HG03460 (cell line): ENCODE results near the gene EYS.
"Not testable (repeated sequence)": the region's sequence is repeated elsewhere in the genome, so short reads cannot be mapped to it uniquely, and the experiment has no call there.

Experiments
- ATAC-seq: cut with Tn5 transposase; IDR thresholded peaks from one replicate; pipeline ENCODE4 v1.9.1; 2021; ENCODE audit not compliant: unreplicated experiment

The EYS gene

DNA sequence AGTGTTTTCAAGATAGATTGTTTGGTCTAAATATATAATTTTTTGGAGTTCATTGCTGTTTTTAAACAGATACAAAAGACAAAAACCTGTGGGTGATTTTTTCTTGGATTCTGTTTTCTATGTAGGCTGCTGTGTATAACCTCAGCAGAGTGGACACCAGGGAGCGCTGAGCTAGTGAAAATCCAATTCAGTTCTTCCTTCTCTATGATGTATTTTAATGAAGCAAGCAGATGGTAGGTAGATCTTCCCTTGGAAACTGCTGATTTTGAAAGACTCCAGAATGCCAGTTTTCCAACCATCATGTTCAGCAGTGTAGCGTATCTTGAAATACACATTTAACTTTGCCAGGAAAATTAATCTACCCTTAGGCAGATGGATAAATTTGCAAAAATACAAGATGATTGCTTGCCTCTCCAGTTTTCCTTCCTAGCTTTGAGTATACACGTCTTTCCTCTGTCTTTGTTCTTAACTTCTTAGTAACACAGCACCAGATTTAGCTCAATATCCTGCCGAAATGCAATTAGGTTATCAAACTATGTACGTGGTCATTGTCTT, 1893.4 kb downstream of the EYS start:
- no peak for ATAC-seq

DNA sequence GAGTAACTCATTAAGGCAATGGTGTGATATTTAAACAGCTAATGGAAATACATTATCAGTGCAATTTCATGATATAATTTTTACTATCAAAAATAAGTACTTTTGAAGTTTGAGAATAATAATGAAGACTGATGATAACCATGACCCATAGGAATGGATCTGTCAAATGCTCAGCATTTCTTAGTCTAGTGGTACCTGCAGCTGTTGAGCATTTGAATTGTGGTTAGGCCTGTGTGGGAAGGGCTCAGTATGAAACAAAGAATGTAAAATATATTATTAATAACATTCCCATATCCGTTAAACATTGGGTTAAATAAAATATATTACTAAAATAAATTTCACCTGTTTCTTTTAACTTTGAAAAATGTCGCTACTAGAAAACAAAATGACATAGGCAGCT, 1898.5 kb downstream of the EYS start:
- no peak for ATAC-seq

GRCh38 chr6:63807056-63807455, 1900.0 kb downstream of the EYS start:
- ATAC-seq = no peak

- ATAC-seq = no peak
Observed at GRCh38 chr6:63806573-63806913, 1900.5 kb downstream of the EYS start.

DNA sequence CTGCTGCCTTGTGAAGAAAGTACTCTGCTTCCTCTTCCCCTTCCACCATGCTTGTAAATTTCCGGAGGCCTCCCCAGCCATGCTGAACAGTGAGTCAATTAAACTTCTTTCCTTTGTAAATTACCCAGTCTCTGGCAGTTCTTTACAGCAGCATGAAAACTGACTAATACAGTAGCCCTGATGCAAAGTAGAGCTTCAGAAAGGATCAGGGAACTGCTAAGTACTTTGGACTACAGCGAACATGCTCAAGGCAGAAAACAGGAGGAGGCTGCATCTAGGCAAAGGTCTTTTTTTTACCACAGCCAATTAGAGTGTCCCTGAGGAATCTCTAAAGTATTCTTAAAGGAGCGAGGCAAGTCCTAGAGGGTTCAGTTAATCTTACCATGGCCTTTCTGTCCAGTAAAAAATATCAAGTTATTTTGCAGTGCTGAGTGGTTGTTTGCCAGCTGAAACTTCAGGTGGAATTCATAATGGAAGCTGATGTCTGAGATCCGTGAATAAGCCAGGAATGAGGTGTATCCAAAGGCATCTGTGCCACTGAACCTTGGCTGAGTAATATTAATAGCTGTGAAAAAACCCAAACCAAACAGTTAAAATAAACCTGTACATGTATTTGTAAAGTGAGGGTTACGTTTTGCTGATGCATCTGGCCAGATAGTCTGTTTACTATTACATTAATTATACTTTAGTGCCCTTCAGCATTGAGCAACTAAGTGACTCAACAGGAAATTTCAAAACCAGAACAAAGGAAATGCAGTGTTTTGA, 1901.0 kb downstream of the EYS start:
- ATAC-seq = no peak

DNA sequence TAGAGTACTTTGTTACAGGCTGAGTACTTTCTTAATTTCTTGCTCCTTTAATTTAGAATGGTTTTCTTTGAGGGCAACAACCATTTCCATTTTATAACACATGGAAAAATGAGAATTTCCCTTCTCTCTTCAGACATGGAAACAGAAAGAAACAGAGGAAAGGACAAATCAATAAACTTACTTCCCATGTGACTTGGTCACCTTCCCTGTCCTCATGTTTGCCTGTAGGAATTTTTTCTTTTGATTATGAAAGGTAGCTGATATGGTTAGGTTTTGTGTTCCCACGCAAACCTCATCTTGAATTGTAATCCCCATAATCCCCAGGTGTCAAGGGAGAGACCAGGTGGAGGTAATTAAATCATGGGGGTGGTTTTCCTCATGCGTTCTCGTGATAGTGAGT, 1901.7 kb downstream of the EYS start:
- no peak for ATAC-seq

- ATAC-seq = no peak
Observed at GRCh38 chr6:63804381-63804956, 1902.6 kb downstream of the EYS start.

DNA sequence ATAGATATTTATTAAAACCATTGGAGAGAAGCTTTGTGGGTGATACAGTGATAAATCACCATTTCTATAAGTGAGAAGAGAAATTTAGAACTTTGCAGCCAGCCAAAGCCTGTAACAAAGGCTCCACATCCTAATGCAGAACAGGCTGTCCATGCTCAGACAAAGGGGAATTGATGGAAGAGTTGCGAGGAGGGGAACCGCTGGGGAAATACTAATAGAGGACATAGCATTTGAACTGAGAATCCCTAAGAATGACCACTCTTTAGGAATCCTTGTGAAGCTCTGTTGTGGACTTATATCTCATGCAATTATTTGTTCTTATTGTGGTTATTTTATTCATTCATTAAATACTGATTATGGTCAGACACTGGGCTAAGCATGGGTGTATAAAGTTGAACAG, 1903.7 kb downstream of the EYS start:
- ATAC-seq = no peak

DNA sequence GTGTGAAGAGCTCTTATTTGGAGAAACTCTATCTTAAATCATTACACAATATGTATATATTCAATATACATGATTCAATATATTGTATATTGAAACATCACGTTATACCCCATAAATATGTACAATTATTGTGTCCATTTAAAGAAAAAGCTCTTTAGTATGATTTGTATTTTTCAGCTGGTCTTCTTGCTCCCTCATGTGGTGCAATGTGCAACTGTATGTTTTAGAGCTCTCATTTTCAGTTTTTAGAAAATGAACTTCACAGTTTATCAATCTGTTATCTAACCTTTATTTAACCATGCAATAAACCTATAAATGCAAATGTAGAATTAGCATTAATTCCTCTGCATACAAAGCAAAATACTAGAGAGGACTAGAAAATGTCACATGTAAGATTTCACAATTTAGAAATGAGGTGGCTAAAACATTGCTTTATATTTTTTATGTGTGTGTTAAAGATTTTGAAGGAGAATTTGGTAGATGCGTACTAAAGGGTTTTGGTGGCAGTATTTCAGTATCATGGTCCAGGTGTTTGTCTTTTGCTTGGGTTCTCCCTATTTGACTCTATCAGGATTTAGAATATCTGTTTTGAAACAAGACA, 1904.3 kb downstream of the EYS start:
- ATAC-seq = no peak

- not testable (repeated sequence) for ATAC-seq
Observed at GRCh38 chr6:63800386-63800785, 1906.6 kb downstream of the EYS start.

DNA sequence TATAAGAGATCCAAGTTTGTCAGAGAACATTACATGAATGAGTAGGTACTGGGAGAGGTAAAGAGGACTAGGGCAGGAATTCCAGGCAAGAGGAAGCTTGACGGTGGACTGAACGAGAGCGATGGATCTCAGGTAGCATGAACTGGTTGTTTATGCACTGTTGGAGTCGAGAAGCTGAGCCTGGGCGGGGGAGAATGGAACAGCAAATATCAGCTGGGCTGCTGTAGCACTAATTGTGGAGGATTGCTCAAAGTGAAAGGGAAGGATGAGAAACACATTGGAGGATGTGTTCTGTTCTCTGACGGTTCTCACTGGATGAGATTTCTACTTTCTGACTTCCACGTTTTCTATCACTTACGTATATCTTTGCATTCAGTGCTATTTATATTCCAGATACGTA, 1907.2 kb downstream of the EYS start:
- no peak for ATAC-seq

DNA sequence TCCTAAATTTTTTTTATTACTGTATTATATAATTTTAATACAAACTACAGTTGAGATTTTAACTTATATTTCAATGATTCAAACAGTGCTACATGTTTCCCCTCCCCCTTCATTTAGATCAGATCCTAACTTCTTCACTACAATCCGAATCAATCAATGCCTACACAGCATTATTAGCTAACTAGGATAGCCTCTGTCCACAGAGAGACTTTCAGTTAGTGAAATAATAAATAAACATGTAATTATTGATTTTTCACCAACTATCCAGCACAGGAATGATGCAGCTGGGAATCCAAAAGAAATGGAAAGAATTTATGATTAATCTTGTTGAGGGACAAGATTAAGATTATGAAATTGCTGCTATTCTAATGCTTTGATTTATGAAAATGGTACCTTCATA, 1907.7 kb downstream of the EYS start:
- no peak for ATAC-seq

DNA sequence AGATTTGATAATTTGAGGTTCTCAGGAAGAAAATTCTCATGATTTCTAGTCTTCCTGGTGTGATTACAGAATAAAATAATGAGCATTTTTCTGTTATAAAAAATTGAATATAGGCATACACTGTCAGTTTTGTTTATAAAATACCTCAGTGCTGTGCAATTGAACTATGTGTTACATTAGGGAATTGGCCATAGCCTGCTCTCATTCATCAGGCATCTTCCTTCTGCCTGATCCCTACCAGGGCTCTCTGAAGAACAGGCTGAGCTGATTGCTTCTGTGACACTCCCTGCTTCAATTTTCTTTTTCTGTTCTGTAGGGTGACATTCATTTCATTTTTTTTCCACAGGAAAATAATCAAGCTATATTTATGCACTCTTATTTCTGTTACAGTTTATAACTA, 1908.6 kb downstream of the EYS start:
- no peak for ATAC-seq

DNA sequence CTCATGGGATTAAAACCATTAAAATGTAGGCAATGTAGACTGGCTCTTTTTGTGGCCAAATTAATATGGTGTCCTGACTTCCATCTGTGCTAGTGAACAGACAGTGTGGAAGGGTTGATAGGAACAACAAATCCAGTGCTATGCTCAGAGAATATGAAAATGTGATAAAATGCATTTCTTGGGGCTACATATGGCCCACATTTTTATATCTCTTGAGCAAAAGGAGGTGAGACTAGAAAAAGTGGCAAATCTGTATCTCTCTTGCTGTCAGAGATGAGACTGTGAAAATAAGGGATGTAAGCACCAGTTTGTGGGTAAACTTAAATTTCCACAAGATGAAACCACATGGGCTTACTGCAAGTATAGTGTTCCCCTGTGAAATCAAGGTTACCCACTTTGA, 1909.3 kb downstream of the EYS start:
- ATAC-seq = no peak

- ATAC-seq = no peak
Observed at GRCh38 chr6:63795826-63796225, 1911.2 kb downstream of the EYS start.

GRCh38 chr6:63795006-63795405, 1912.0 kb downstream of the EYS start:
- ATAC-seq = no peak

DNA sequence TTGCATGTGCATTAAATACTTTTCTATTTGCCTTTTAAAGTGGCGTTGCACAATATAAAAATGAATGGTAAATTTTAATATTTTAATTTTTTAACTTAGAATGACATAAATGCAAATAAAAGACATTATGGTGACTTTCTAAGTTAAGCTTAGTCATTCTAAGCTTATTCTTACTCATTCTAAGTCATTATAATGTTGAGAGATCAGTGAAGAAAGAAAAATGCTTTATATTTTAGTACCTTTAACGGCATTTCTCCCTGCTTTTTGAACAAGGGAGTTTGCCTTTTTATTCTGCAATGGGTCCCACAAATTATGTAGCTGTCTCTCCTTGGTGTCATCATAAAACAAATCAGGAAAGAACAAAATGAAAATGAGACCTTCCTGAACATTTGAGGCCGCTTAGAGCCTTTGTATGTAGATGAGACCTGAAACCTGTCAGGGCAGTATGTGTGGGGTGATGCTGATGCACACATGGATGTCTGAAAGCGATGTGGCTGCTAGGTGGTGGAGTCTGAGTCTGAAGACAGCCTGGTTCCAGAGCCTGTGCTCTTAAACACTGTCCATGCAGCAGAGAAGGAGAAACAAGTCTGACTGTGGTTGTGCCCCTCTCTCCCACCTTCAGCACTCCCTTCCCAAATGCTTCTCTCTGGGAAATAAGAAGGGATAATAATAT, 1913.4 kb downstream of the EYS start:
- no peak for ATAC-seq

DNA sequence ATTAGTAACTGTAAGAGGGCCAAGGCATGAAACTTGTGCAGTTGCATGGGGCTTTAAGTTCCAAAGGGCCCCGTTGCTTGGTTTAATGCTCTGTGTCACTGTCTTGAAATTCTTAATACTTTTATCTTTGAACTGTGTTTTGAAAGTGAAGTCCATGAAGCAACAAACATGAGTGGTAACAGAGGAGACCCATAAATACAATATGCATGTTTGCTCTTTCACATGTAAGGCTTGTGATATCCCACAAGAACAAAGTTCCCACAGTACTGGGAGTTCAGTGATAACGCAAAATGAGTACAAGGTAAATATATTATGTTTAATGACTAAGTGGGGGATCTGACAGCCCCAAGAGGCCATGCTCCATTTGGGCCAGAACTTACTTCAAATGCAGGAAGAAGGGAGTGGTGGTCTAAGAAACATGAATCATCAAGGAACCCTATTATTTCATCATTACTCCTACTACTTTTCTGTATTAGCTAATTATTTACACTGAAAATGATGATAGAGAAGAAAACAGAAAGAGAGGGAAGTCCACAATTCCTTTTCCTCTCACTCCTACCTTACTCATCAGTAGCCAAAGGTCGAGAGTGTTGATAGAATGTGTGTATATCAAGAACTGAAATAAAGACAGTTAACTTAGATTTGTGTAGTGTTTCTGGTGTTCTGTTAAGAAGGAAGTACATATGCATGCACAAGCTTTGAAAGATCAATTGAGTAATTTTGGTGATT, 1914.1 kb downstream of the EYS start:
- no peak for ATAC-seq

GRCh38 chr6:63790334-63790733, 1916.7 kb downstream of the EYS start:
- no peak for ATAC-seq

DNA sequence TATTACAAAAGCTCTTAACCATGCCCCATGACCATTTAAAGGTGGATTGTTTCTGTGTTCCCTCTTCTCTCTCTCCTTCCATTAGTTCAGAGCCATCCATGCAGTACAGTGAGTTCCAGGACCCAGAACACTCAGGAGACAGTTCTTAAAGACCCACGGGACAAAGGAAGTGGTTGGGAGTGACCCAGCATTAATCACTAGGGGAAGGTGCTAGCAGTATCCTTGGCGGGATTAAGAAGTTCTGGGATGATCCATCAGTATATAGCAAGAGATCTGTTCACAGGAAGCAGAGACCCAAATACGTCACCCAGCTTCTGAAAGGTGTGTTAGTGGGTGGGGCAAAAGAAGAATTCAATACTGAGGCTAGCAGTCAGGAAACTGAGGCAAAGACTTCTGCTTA, 1917.3 kb downstream of the EYS start:
- no peak for ATAC-seq

GRCh38 chr6:63788569-63788968, 1918.5 kb downstream of the EYS start:
- no peak for ATAC-seq
